ENCODE data around the gene GIT1.

GIT1 gene

GRCh38 chr17:29575511-29576213 lies 13.8 kb downstream of the GIT1 start:
- H3K4me3 ChIP-seq (ENCODE audit: low read depth, low read length) = no peak overlapping the region
- in situ Hi-C loops (cut with HindIII; ENCODE audit: low sequenced_read_pairs) = no loop called here
- DNase-seq (ENCODE audit: low read depth) = no peak
- TF ChIP-seq, protein P1, sequence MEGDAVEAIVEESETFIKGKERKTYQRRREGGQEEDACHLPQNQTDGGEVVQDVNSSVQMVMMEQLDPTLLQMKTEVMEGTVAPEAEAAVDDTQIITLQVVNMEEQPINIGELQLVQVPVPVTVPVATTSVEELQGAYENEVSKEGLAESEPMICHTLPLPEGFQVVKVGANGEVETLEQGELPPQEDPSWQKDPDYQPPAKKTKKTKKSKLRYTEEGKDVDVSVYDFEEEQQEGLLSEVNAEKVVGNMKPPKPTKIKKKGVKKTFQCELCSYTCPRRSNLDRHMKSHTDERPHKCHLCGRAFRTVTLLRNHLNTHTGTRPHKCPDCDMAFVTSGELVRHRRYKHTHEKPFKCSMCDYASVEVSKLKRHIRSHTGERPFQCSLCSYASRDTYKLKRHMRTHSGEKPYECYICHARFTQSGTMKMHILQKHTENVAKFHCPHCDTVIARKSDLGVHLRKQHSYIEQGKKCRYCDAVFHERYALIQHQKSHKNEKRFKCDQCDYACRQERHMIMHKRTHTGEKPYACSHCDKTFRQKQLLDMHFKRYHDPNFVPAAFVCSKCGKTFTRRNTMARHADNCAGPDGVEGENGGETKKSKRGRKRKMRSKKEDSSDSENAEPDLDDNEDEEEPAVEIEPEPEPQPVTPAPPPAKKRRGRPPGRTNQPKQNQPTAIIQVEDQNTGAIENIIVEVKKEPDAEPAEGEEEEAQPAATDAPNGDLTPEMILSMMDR (IDR thresholded peaks at IDR 0.05; ENCODE audit: low read depth, low read length, missing control alignments) = no peak

DNA sequence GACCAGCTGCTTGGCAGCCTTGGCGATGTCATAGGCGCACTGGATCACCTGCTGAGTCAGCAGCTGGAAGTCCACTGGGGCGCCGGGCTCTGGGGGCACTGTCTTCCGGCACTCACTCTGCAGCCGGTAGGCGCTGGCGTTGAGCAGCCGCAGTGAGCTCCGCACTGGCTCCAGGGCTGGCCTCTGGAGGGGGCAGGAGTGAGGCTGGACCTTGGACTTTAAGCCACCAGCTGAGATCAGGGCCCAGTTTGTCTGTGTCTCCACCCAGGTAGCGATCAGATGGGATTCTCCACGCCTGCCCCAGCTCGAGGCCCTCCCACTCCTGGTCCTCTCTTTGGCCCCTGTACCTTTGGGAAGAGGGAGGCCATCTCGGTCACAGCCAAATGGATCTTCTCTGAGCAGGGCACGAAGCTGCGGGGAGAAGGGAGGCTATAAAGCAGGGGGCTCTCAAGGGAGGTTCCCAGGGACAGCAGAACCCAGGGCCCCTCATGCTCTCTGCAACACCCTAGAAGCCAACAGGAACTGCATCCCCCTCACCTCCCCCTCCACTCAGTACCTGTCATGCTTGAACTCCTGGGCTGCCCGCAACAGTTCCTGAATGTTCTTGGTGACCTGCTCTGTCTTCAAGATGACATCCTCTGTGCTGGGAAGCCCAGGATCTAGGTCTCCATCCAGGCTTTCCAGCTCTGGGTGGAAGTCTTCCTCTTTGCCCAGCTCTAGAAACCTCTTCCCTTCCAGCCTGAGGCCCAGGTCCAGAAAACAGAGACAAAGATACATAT lies 14.5 kb downstream of the GIT1 start:
- no peak overlapping the region for H3K4me3 ChIP-seq (ENCODE audit: low read depth, low read length)
- no peak for DNase-seq (ENCODE audit: low read depth)
- in situ Hi-C loops (cut with HindIII; ENCODE audit: low sequenced_read_pairs) = no loop called here
- TF ChIP-seq, protein P1 (IDR thresholded peaks at IDR 0.05; ENCODE audit: low read depth, low read length, missing control alignments) = no peak

DNA sequence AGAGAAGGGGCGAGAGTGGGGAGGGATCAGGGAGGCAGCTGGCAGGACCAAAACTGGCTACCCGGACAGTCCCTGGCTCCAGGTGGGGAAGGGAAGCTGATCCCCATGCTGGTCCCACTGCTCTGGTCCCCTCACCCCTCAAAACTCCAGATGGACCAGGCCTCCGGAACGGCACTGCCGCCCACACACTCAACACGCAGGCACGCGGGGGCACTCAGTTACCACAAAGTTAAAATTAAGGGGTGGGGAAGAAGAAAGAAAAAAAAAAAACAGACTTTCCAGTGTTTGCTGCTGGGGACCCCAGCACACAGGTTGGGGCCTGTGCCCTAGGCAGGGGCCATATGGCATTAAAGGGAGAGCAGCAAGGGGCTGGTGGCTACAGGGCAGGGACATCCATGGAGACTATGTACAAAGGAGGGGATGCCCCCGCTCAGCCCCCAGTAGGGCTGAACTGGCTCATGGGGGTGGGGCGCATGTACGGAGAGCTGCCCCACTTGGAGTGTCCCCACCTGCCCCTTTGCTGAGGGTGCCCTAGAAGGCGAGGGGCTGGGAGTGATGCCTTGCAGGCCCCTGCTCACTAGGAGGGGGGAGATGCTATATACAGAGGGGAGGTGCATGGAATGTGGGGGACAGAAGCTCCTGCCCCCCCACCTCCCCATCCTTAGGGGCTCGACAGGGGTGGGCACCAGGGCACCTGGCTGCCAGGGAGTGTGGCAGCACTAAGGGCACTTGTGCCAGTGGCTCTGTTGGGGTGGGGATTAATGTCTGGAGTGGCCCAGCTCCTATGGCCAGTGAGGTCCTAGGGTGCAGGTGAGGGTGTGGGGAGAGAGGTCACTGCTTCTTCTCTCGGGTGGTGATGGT lies 15.3 kb downstream of the GIT1 start:
- no peak overlapping the region for H3K4me3 ChIP-seq (ENCODE audit: low read depth, low read length)
- DNase-seq (ENCODE audit: low read depth) = no peak
- in situ Hi-C loops (cut with HindIII; ENCODE audit: low sequenced_read_pairs) = no loop called here
- TF ChIP-seq, protein P1 (IDR thresholded peaks at IDR 0.05; ENCODE audit: low read depth, low read length, missing control alignments) = no peak

- TF ChIP-seq, protein P1 (IDR thresholded peaks at IDR 0.05; ENCODE audit: low read depth, low read length, missing control alignments) = no peak
- in situ Hi-C loops (cut with HindIII; ENCODE audit: low sequenced_read_pairs) = no loop called here
- DNase-seq (ENCODE audit: low read depth) = no peak
- no peak overlapping the region for H3K4me3 ChIP-seq (ENCODE audit: low read depth, low read length)
These were observed 15.9 kb downstream of the GIT1 start for GRCh38 chr17:29573558-29573869.

GRCh38 chr17:29572691-29573557 lies 16.5 kb downstream of the GIT1 start:
- H3K4me3 ChIP-seq (ENCODE audit: low read depth, low read length) = no peak overlapping the region
- TF ChIP-seq, protein P1 (IDR thresholded peaks at IDR 0.05; ENCODE audit: low read depth, low read length, missing control alignments) = peak; percentile 63

More at GRCh38 chr17:29572691-29573557, 16.5 kb downstream of the GIT1 start:
- in situ Hi-C loops (cut with HindIII; ENCODE audit: low sequenced_read_pairs) = no loop called here
- DNase-seq (ENCODE audit: low read depth) = no peak
